H9 (cell line): ENCODE data around the gene FKBP4. TPM values are rescaled to one million over a fixed set of nuclear protein-coding genes. Genes with fewer than 3 reads are reported as not detected.

Experiments used
- DNase-seq: peaks from one replicate; pipeline ENCODE4 v3.0.0-alpha.2; 2017
- H2AFZ ChIP-seq: one replicate; pipeline ENCODE4 v1.6.1; 2013; ENCODE audit warnings: mild to moderate bottlenecking, low read length, control low read depth, moderate library complexity
- H2AK5ac ChIP-seq: 2 replicates; pipeline ENCODE4 v1.6.1; 2013; ENCODE audit warnings: low read length, control low read depth, mixed read lengths; ENCODE audit not compliant: insufficient read length
- H2BK120ac ChIP-seq: one replicate; pipeline ENCODE4 v1.6.1; 2013; ENCODE audit warnings: low read depth, mild to moderate bottlenecking, low read length, control low read depth, inconsistent platforms; ENCODE audit not compliant: poor library complexity, severe bottlenecking
- H2BK12ac ChIP-seq: 2 replicates; pipeline ENCODE4 v1.6.1; 2013; ENCODE audit warnings: low read length, control low read depth, mixed read lengths, low read depth; ENCODE audit not compliant: insufficient read length
- H2BK15ac ChIP-seq: 2 replicates; pipeline ENCODE4 v1.6.1; 2013; ENCODE audit warnings: low read depth, low read length, control low read depth
- H2BK20ac ChIP-seq: one replicate; pipeline ENCODE4 v1.6.1; 2013; ENCODE audit warnings: low read depth, mild to moderate bottlenecking, low read length, control low read depth, inconsistent platforms; ENCODE audit not compliant: poor library complexity, severe bottlenecking
- H2BK5ac ChIP-seq: 2 replicates; pipeline ENCODE4 v1.6.1; 2013; ENCODE audit warnings: low read length, control low read depth, mixed read lengths; ENCODE audit not compliant: insufficient read length
- H3K14ac ChIP-seq: 2 replicates; pipeline ENCODE4 v1.6.1; 2013; ENCODE audit warnings: low read length, control low read depth; ENCODE audit not compliant: insufficient read depth
- H3K18ac ChIP-seq: 2 replicates; pipeline ENCODE4 v1.6.1; 2013; ENCODE audit warnings: low read depth, mild to moderate bottlenecking, mixed read lengths, low read length, control low read depth; ENCODE audit not compliant: insufficient read length
- H3K23ac ChIP-seq: 2 replicates; pipeline ENCODE4 v1.6.1; 2013; ENCODE audit warnings: low read length, control low read depth, mixed read lengths, low read depth; ENCODE audit not compliant: insufficient read length
- H3K23me2 ChIP-seq: 2 replicates; pipeline ENCODE4 v1.6.1; 2013; ENCODE audit warnings: low read depth, mild to moderate bottlenecking, mixed read lengths, low read length, control low read depth; ENCODE audit not compliant: insufficient read length, poor library complexity, severe bottlenecking
- H3K27ac ChIP-seq: 2 replicates; pipeline ENCODE4 v1.5.1; 2013; ENCODE audit warnings: low read length, control low read depth, mixed read lengths, low read depth; ENCODE audit not compliant: insufficient read length
- H3K27me3 ChIP-seq: 2 replicates; pipeline ENCODE4 v1.6.1; 2013; ENCODE audit warnings: low read length, control low read depth, inconsistent platforms; ENCODE audit not compliant: insufficient read depth
- H3K4ac ChIP-seq: 2 replicates; pipeline ENCODE4 v1.6.1; 2013; ENCODE audit warnings: low read depth, mild to moderate bottlenecking, control low read depth, inconsistent platforms, low read length, moderate library complexity
- H3K4me1 ChIP-seq: 2 replicates; pipeline ENCODE4 v1.6.1; 2013; ENCODE audit warnings: low read length, control low read depth, inconsistent platforms; ENCODE audit not compliant: insufficient read depth
- H3K4me2 ChIP-seq: 2 replicates; pipeline ENCODE4 v1.6.1; 2013; ENCODE audit warnings: low read length, control low read depth, mixed read lengths; ENCODE audit not compliant: insufficient read length, insufficient read depth
- H3K56ac ChIP-seq: 2 replicates; pipeline ENCODE4 v1.6.1; 2013; ENCODE audit warnings: low read depth, mild to moderate bottlenecking, mixed read lengths, low read length, control low read depth; ENCODE audit not compliant: insufficient read length
- H3K79me1 ChIP-seq: 2 replicates; pipeline ENCODE4 v1.6.1; 2013; ENCODE audit warnings: low read depth, mild to moderate bottlenecking, moderate library complexity, low read length, control low read depth, inconsistent platforms; ENCODE audit not compliant: insufficient read depth, poor library complexity, severe bottlenecking
- H3K79me2 ChIP-seq: 2 replicates; pipeline ENCODE4 v1.6.1; 2013; ENCODE audit warnings: low read length, control low read depth, inconsistent platforms; ENCODE audit not compliant: insufficient read depth
- H3K9ac ChIP-seq: 2 replicates; pipeline ENCODE4 v1.6.1; 2013; ENCODE audit warnings: low read length, control low read depth, mixed read lengths; ENCODE audit not compliant: insufficient read length; ENCODE audit errors: extremely low read depth
- H3K9me3 ChIP-seq: one replicate; pipeline ENCODE4 v1.6.1; 2013; ENCODE audit warnings: low read depth, low read length, inconsistent platforms; ENCODE audit not compliant: control insufficient read depth
- H3T11ph ChIP-seq: one replicate; pipeline ENCODE4 v1.6.1; 2013; ENCODE audit warnings: mild to moderate bottlenecking, low read length, control low read depth, inconsistent platforms
- H4K20me1 ChIP-seq: one replicate; pipeline ENCODE4 v1.6.1; 2013; ENCODE audit not compliant: control insufficient read depth, insufficient read length, insufficient read depth
- H4K5ac ChIP-seq: 2 replicates; pipeline ENCODE4 v1.6.1; 2013; ENCODE audit warnings: low read depth, mild to moderate bottlenecking, mixed read lengths, low read length, control low read depth; ENCODE audit not compliant: insufficient read length
- H4K8ac ChIP-seq: replicated peaks from 2 replicates; pipeline ENCODE4 v1.6.1; 2013; ENCODE audit warnings: low read length, control low read depth, mixed read lengths, low read depth; ENCODE audit not compliant: insufficient read length
- H4K91ac ChIP-seq: 2 replicates; pipeline ENCODE4 v1.6.1; 2013; ENCODE audit warnings: low read depth, mild to moderate bottlenecking, moderate library complexity, mixed read lengths, low read length, control low read depth; ENCODE audit not compliant: insufficient read length
- H3K27ac Mint-ChIP-seq, 3 experiments: 2 replicates in 2 of 3; 3 replicates in 1 of 3; pipeline ENCODE4 v1.8.0; 2020 to 2021; ENCODE audit warnings: mixed read lengths in 3 of 3, mild to moderate bottlenecking in 1 of 3, moderate library complexity in 1 of 3
- H3K27me3 Mint-ChIP-seq: 2 replicates; pipeline ENCODE4 v1.8.0; 2021; ENCODE audit warnings: low read depth, mild to moderate bottlenecking, moderate library complexity, mixed read lengths
- H3K36me3 Mint-ChIP-seq, 3 experiments: 2 replicates in 2 of 3; 3 replicates in 1 of 3; pipeline ENCODE4 v1.8.0; 2020 to 2021; ENCODE audit warnings: low read depth in 3 of 3, mixed read lengths in 3 of 3; ENCODE audit not compliant: insufficient read depth in 1 of 3
- H3K4me1 Mint-ChIP-seq, 2 experiments: 2 replicates each; pipeline ENCODE4 v1.8.0; 2020; ENCODE audit warnings: mixed read lengths in 2 of 2
- H3K4me3 Mint-ChIP-seq, 2 experiments: 2 replicates in 1 of 2; 3 replicates in 1 of 2; pipeline ENCODE4 v1.8.0; 2020 to 2021; ENCODE audit warnings: mild to moderate bottlenecking in 2 of 2, mixed read lengths in 2 of 2, moderate library complexity in 1 of 2
- H3K9me3 Mint-ChIP-seq, 2 experiments: 2 replicates in 1 of 2; 3 replicates in 1 of 2; pipeline ENCODE4 v1.8.0; 2020; ENCODE audit warnings: mild to moderate bottlenecking in 2 of 2, mixed read lengths in 2 of 2, moderate library complexity in 1 of 2
- WGBS: extraction: QIAGEN DNeasy Blood & Tissue Kit; methylation state at CpG from one replicate; pipeline ENCODE4 v1.1.7; 2013; ENCODE audit warnings: missing lambda C conversion rate, low lambda C conversion rate, mixed read lengths; ENCODE audit not compliant: insufficient read length; ENCODE audit errors: extremely low coverage; 5-methylcytosine and 5-hydroxymethylcytosine counted together
- total RNA-seq: library from RNA; stranded (reverse); gene quantifications from 2 replicates; pipeline ENCODE4 v1.2.1, GENCODE V29; 2021
- TF ChIP-seq, protein P1 (sequence below): fragments of 200-600 bp; sonication (generic); conservative IDR thresholded peaks from 3 replicates; pipeline ENCODE4 v1.8.0; 2021; ENCODE audit warnings: antibody characterized with exemption, mild to moderate bottlenecking

The FKBP4 gene
- total RNA-seq, 1 experiment from 2014 or later, result 221 TPM

DNA sequence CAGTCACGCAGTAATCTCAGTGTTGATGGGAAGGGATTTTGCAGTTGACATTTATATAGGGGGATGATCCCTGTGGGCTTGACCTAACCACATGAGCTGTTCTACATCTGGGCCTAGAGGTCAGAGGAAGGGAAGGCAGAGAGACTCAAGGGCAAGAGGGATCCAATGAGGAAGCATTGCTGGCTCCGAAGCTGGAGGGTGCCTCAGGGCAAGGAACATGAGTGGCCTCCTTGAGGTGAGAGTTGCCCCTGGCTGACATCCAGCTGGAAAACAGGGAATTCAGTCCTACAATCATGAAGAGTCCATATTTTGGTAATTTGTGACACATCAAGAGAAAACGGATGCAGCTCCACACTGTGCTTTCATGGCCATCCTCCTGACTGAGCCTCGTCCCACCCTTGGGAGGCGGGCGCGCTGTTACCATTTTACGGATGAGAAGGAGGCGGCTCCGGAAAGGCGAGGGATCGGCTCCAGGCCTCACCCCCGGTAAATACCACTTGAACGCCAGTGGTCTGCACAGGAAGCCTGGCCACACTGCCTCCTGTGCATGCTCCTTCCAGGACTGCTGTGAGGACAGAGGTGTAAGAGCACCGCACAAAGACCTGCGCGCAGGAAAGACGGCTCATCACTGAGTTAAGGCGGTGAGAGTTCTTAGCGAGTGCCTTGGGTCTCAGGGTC, 18.5 kb upstream of the FKBP4 start:
- H3K36me3 Mint-ChIP-seq, result no peaks in the 10 kb centered on the region
- no peaks in the 10 kb centered on the region for H3K9me3 Mint-ChIP-seq
- Histone ChIP-seq H2BK120ac (no peak overlapping the region), H2BK5ac (no peak overlapping the region), H4K5ac (no peak overlapping the region), H4K91ac (no peak overlapping the region), H4K20me1 (no peaks in the 10 kb centered on the region), H3K56ac (no peak overlapping the region), H3K4ac (no peak overlapping the region), H4K8ac (no peak overlapping the region), H3K23me2 (no peaks in the 10 kb centered on the region), H3K79me1 (no peaks in the 10 kb centered on the region), H3K79me2 (no peaks in the 10 kb centered on the region), H3K23ac (no peak overlapping the region), H3K27ac (no peak overlapping the region), H3K9ac (no peak overlapping the region), H2AFZ (no peak overlapping the region), H2AK5ac (no peak overlapping the region), H2BK12ac (no peak overlapping the region), H3K4me2 (no peak overlapping the region), H3T11ph (no peak overlapping the region), H3K9me3 (no peaks in the 10 kb centered on the region), H2BK15ac (no peak overlapping the region), H3K27me3 (no peaks in the 10 kb centered on the region), H2BK20ac (no peak overlapping the region), H3K14ac (no peak overlapping the region), H3K4me1 (peaks cover 17% of the 10 kb centered on the region; the same call in 1 of the 2 replicates), H3K18ac (no peak overlapping the region)
- WGBS, result no CpG with 5 or more reads among the region's 20 CpGs
- H3K4me3 Mint-ChIP-seq, result no peak overlapping the region
- no peaks in the 10 kb centered on the region; the same call in 1 of the 2 replicates for H3K27me3 Mint-ChIP-seq
- peak; percentile 22 for DNase-seq
- peak overlapping the region in 1 of 3 experiments; percentile 53; a peak in 1 of 7 replicates for H3K27ac Mint-ChIP-seq
- peaks cover 30 to 42% of the 10 kb centered on the region in 2 experiments for H3K4me1 Mint-ChIP-seq
- TF ChIP-seq, protein P1, sequence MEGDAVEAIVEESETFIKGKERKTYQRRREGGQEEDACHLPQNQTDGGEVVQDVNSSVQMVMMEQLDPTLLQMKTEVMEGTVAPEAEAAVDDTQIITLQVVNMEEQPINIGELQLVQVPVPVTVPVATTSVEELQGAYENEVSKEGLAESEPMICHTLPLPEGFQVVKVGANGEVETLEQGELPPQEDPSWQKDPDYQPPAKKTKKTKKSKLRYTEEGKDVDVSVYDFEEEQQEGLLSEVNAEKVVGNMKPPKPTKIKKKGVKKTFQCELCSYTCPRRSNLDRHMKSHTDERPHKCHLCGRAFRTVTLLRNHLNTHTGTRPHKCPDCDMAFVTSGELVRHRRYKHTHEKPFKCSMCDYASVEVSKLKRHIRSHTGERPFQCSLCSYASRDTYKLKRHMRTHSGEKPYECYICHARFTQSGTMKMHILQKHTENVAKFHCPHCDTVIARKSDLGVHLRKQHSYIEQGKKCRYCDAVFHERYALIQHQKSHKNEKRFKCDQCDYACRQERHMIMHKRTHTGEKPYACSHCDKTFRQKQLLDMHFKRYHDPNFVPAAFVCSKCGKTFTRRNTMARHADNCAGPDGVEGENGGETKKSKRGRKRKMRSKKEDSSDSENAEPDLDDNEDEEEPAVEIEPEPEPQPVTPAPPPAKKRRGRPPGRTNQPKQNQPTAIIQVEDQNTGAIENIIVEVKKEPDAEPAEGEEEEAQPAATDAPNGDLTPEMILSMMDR, result no peak
